Measurements from ENCODE around the gene CROCC2. TPM values are rescaled to one million over a fixed set of nuclear protein-coding genes. Genes with fewer than 3 reads are reported as not detected.

CROCC2 gene
- total and polyA plus RNA-seq, 5 donors from 2014 or later = not detected

- Histone ChIP-seq H3K36me3 (ENCODE audit: control insufficient read depth, insufficient read depth, low read length) (no peaks in the 10 kb centered on the region), H3K4me3 (ENCODE audit: low read depth, low read length) (no peak overlapping the region), H3K27ac (ENCODE audit: insufficient read depth, low read length, poor library complexity, severe bottlenecking) (no peak overlapping the region), H3K9me3 (ENCODE audit: control insufficient read depth in 2 of 2, low read length in 2 of 2) (no peaks in the 10 kb centered on the region), H3K4me1 (ENCODE audit: control insufficient read depth, insufficient read depth, low read length, poor library complexity, severe bottlenecking) (no peaks in the 10 kb centered on the region), H3K27me3 (ENCODE audit: control insufficient read depth, insufficient read depth, low read length) (no peaks in the 10 kb centered on the region)
- H3K4me1 Mint-ChIP-seq = no peaks in the 10 kb centered on the region
- no peaks in the 10 kb centered on the region for H3K36me3 Mint-ChIP-seq
- H3K9me3 Mint-ChIP-seq = no peaks in the 10 kb centered on the region
- no peak for DNase-seq
- no peak for ATAC-seq (ENCODE audit: low read depth in 2 of 2)
- no peaks in the 10 kb centered on the region for H3K27me3 Mint-ChIP-seq
- H3K4me3 Mint-ChIP-seq = no peak overlapping the region
- H3K27ac Mint-ChIP-seq = no peak overlapping the region
Observed at GRCh38 chr2:240896394-240896793, 9.7 kb upstream of the CROCC2 start.

DNA sequence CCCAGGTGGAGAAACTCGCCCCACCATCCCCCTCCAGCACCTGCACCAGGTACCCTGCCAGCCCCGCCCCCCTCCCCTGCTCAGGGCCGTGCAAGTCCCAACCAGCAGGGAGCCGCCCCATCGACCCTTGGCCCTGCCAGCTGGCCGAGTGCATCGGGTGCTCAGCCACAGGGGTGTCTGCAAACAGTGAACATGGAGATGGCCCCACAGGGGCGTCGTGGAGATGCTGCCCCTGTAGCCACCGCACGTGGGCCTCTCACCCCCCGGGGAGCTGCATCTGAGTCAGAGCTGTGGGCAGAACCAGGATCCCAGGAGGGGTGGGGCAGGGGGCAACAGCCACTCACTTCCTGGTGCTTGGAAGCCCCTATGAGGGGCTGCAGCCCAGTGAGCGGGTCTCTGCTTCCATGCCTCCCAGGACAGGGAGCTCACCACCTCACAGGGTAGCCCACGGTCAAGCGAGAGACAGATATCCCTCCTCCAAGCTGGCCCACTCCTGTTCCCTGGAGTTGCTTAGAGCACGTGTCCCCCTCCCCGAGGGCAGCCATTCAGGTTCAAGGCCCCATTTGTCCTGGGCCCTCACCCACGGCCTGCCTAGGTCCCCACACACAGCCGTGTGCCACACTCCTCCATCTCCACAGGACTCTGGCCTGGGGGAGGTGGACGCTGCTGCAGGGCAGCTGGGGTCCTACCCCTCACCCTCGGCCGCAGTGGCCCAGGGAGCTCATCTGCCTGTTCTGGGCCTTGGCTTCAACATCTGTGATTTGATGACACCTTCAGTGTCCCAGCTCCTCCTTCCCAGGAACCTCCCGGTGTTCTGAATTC, 9.1 kb upstream of the CROCC2 start:
- ATAC-seq (ENCODE audit: low read depth in 2 of 2) = no peak
- H3K4me3 Mint-ChIP-seq = no peak overlapping the region
- no peak overlapping the region for H3K4me3 ChIP-seq (ENCODE audit: low read depth, low read length)
- no peaks in the 10 kb centered on the region for H3K9me3 Mint-ChIP-seq
- H3K27ac ChIP-seq (ENCODE audit: insufficient read depth, low read length, poor library complexity, severe bottlenecking) = no peak overlapping the region
- H3K27me3 Mint-ChIP-seq = no peaks in the 10 kb centered on the region
- no peaks in the 10 kb centered on the region for H3K36me3 ChIP-seq (ENCODE audit: control insufficient read depth, insufficient read depth, low read length)
- no peaks in the 10 kb centered on the region for H3K27me3 ChIP-seq (ENCODE audit: control insufficient read depth, insufficient read depth, low read length)
- H3K4me1 ChIP-seq (ENCODE audit: control insufficient read depth, insufficient read depth, low read length, poor library complexity, severe bottlenecking) = no peaks in the 10 kb centered on the region
- H3K4me1 Mint-ChIP-seq = no peaks in the 10 kb centered on the region
- H3K9me3 ChIP-seq (ENCODE audit: control insufficient read depth in 2 of 2, low read length in 2 of 2) = no peaks in the 10 kb centered on the region
- no peak overlapping the region for H3K27ac Mint-ChIP-seq
- DNase-seq = no peak
- no peaks in the 10 kb centered on the region for H3K36me3 Mint-ChIP-seq

GRCh38 chr2:240898108-240898730, 7.9 kb upstream of the CROCC2 start:
- no peak overlapping the region for H3K27ac ChIP-seq (ENCODE audit: insufficient read depth, low read length, poor library complexity, severe bottlenecking)
- H3K36me3 Mint-ChIP-seq = no peaks in the 10 kb centered on the region
- peaks cover 0 to 2% (median 0%) of the 10 kb centered on the region in 7 donors for H3K9me3 Mint-ChIP-seq
- no peak for DNase-seq
- no peaks in the 10 kb centered on the region for H3K36me3 ChIP-seq (ENCODE audit: control insufficient read depth, insufficient read depth, low read length)
- H3K27ac Mint-ChIP-seq = no peak overlapping the region
- H3K4me1 ChIP-seq (ENCODE audit: control insufficient read depth, insufficient read depth, low read length, poor library complexity, severe bottlenecking) = no peaks in the 10 kb centered on the region
- ATAC-seq (ENCODE audit: low read depth in 2 of 2) = no peak
- no peak overlapping the region for H3K4me3 ChIP-seq (ENCODE audit: low read depth, low read length)
- no peaks in the 10 kb centered on the region for H3K27me3 Mint-ChIP-seq
- H3K4me1 Mint-ChIP-seq = no peaks in the 10 kb centered on the region
- no peaks in the 10 kb centered on the region for H3K9me3 ChIP-seq (ENCODE audit: control insufficient read depth in 2 of 2, low read length in 2 of 2)
- H3K4me3 Mint-ChIP-seq = no peak overlapping the region
- H3K27me3 ChIP-seq (ENCODE audit: control insufficient read depth, insufficient read depth, low read length) = no peaks in the 10 kb centered on the region

GRCh38 chr2:240898731-240899467, 7.2 kb upstream of the CROCC2 start:
- Histone ChIP-seq H3K9me3 (ENCODE audit: control insufficient read depth in 2 of 2, low read length in 2 of 2) (no peaks in the 10 kb centered on the region), H3K36me3 (ENCODE audit: control insufficient read depth, insufficient read depth, low read length) (no peaks in the 10 kb centered on the region), H3K27me3 (ENCODE audit: control insufficient read depth, insufficient read depth, low read length) (no peaks in the 10 kb centered on the region), H3K27ac (ENCODE audit: insufficient read depth, low read length, poor library complexity, severe bottlenecking) (no peak overlapping the region), H3K4me3 (ENCODE audit: low read depth, low read length) (no peak overlapping the region), H3K4me1 (ENCODE audit: control insufficient read depth, insufficient read depth, low read length, poor library complexity, severe bottlenecking) (no peaks in the 10 kb centered on the region)
- no peak for ATAC-seq (ENCODE audit: low read depth in 2 of 2)
- DNase-seq = no peak
- no peaks in the 10 kb centered on the region for H3K36me3 Mint-ChIP-seq
- H3K9me3 Mint-ChIP-seq = peaks cover 0 to 2% (median 0%) of the 10 kb centered on the region in 7 donors
- H3K27me3 Mint-ChIP-seq = no peaks in the 10 kb centered on the region
- H3K4me3 Mint-ChIP-seq = no peak overlapping the region
- no peak overlapping the region for H3K27ac Mint-ChIP-seq
- H3K4me1 Mint-ChIP-seq = no peaks in the 10 kb centered on the region

GRCh38 chr2:240899468-240899865, 6.7 kb upstream of the CROCC2 start:
- DNase-seq (no peak), ATAC-seq (ENCODE audit: low read depth in 2 of 2) (no peak)
- Histone ChIP-seq H3K4me1 (ENCODE audit: control insufficient read depth, insufficient read depth, low read length, poor library complexity, severe bottlenecking) (no peaks in the 10 kb centered on the region), H3K9me3 (ENCODE audit: control insufficient read depth in 2 of 2, low read length in 2 of 2) (no peaks in the 10 kb centered on the region), H3K4me3 (ENCODE audit: low read depth, low read length) (no peak overlapping the region), H3K36me3 (ENCODE audit: control insufficient read depth, insufficient read depth, low read length) (no peaks in the 10 kb centered on the region), H3K27me3 (ENCODE audit: control insufficient read depth, insufficient read depth, low read length) (no peaks in the 10 kb centered on the region), H3K27ac (ENCODE audit: insufficient read depth, low read length, poor library complexity, severe bottlenecking) (no peak overlapping the region)
- no peak overlapping the region for H3K4me3 Mint-ChIP-seq
- no peaks in the 10 kb centered on the region for H3K36me3 Mint-ChIP-seq
- H3K27me3 Mint-ChIP-seq = no peaks in the 10 kb centered on the region
- H3K27ac Mint-ChIP-seq = no peak overlapping the region
- H3K9me3 Mint-ChIP-seq = peaks cover 0 to 2% (median 0%) of the 10 kb centered on the region in 7 donors
- no peaks in the 10 kb centered on the region for H3K4me1 Mint-ChIP-seq

DNA sequence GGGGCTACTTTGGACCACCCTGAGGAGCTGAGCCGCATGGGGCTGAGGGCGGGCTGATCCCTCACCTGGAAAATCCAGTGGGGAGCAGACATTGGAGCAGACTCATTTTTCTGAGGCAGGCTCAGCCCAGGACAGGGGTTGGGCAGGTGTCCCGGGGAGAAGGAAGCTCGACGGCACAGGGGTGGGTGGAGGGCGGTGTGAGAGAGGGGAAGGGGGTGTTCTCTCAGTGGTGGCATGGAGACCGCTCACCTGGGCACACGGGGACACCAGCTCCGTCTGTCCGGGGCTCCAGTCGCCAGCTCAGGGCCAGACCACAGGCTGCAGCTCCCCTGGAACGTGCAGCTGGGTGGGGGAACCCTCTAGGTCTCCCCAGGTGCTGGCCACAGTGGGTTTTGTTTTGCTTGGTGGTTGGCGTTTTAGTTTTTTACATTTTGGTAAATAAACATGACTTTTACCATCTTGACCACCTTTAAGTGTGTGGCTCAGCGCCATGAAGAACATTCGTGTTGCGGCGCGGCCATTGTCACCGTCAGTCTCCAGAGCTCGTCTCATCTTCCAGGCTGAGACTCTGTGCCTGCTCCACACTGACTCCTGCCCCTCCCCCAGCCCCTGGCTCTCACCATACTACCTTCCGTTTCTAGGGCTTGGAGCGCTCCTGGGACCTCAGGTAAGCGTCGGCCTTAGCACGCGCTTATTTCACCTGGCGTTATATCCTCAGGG, 5.8 kb upstream of the CROCC2 start:
- peaks cover 0 to 2% (median 0%) of the 10 kb centered on the region in 7 donors for H3K9me3 Mint-ChIP-seq
- no peaks in the 10 kb centered on the region for H3K36me3 Mint-ChIP-seq
- H3K4me1 Mint-ChIP-seq = no peaks in the 10 kb centered on the region

GRCh38 chr2:240901986-240902614, 4.0 kb upstream of the CROCC2 start:
- Mint-ChIP-seq H3K4me1 (no peaks in the 10 kb centered on the region), H3K27me3 (no peaks in the 10 kb centered on the region), H3K36me3 (no peaks in the 10 kb centered on the region), H3K27ac (no peak overlapping the region), H3K9me3 (peaks cover 0 to 2% (median 0%) of the 10 kb centered on the region in 7 donors), H3K4me3 (no peak overlapping the region)
- no peaks in the 10 kb centered on the region for H3K36me3 ChIP-seq (ENCODE audit: control insufficient read depth, insufficient read depth, low read length)
- no peak overlapping the region for H3K27ac ChIP-seq (ENCODE audit: insufficient read depth, low read length, poor library complexity, severe bottlenecking)
- no peak for DNase-seq
- no peak overlapping the region for H3K4me3 ChIP-seq (ENCODE audit: low read depth, low read length)
- H3K4me1 ChIP-seq (ENCODE audit: control insufficient read depth, insufficient read depth, low read length, poor library complexity, severe bottlenecking) = no peaks in the 10 kb centered on the region
- no peaks in the 10 kb centered on the region for H3K9me3 ChIP-seq (ENCODE audit: control insufficient read depth in 2 of 2, low read length in 2 of 2)
- H3K27me3 ChIP-seq (ENCODE audit: control insufficient read depth, insufficient read depth, low read length) = no peaks in the 10 kb centered on the region
- ATAC-seq (ENCODE audit: low read depth in 2 of 2) = no peak

More for the DNA sequence above, 5.8 kb upstream of the CROCC2 start:
- Mint-ChIP-seq H3K27ac (no peak overlapping the region), H3K27me3 (no peaks in the 10 kb centered on the region), H3K4me3 (no peak overlapping the region)
- Histone ChIP-seq H3K27me3 (ENCODE audit: control insufficient read depth, insufficient read depth, low read length) (no peaks in the 10 kb centered on the region), H3K36me3 (ENCODE audit: control insufficient read depth, insufficient read depth, low read length) (no peaks in the 10 kb centered on the region), H3K27ac (ENCODE audit: insufficient read depth, low read length, poor library complexity, severe bottlenecking) (no peak overlapping the region), H3K4me3 (ENCODE audit: low read depth, low read length) (no peak overlapping the region), H3K9me3 (ENCODE audit: control insufficient read depth in 2 of 2, low read length in 2 of 2) (no peaks in the 10 kb centered on the region), H3K4me1 (ENCODE audit: control insufficient read depth, insufficient read depth, low read length, poor library complexity, severe bottlenecking) (no peaks in the 10 kb centered on the region)
- DNase-seq (no peak), ATAC-seq (ENCODE audit: low read depth in 2 of 2) (no peak)
